HG03045 (cell line): Measurements from ENCODE around the gene SMAD5.

ENCODE experiments used
- ATAC-seq: cut with Tn5 transposase; IDR thresholded peaks from one replicate; pipeline ENCODE4 v1.9.1; 2021; ENCODE audit warnings: mild to moderate bottlenecking, moderate library complexity; ENCODE audit not compliant: unreplicated experiment

The SMAD5 gene

DNA sequence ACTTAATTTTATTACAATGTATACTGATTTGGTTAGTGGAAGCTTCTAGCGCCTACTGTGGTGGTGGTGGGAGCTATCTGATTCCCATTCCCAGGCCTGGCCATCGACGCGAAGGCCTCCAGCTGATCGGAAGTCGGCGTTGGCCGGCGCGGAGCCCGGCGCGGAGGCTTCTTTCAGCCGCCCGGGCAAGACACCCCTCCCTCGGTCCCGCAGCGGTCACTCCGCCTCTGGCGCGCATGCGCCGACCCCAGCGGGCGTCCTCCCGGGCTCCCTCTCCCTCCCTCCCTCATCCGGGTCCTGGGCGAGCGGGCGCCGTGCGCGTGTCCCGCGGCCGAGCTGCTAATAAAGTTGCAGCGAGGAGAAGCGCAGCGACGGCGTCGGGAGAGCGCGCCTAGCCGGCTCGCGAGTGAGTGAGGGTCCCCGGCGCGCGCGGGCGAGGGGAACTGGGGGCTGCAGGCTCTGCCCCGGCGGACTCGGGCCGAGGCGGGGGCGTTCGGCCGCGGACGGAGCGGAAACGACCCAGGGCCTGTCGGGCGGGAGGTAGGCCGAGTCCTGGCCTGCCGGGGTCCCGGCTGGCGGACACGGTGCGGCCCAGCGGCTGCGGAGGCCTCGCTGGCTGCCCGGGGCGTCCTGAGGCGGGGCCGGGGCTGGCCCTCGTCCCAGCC is at the start of gene SMAD5:
TSS of gene SMAD5 (plus strand) at position 289 of the 665 bp plus-strand sequence. CDS start 20,916 bp downstream, outside the sequence.
- ATAC-seq = peak; percentile 95

DNA sequence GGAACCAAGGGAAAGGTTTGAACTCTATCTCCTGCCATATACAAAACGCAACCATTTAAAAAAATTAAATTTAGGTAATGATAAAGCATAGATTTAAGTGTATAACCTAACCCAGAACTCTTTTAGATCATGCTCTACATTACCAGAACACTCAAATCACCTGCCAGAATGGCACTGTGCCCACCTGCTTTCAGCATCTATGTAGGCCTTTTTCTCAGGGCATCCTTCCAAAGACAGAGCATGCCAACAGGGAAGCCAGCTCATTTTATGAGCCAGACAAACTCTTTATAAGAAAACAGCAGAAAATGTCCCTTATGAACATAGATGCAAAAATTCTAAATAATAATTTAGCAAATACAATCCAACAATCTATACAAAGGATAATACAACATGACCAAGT is 47.9 kb upstream of the SMAD5 start:
- no peak for ATAC-seq

DNA sequence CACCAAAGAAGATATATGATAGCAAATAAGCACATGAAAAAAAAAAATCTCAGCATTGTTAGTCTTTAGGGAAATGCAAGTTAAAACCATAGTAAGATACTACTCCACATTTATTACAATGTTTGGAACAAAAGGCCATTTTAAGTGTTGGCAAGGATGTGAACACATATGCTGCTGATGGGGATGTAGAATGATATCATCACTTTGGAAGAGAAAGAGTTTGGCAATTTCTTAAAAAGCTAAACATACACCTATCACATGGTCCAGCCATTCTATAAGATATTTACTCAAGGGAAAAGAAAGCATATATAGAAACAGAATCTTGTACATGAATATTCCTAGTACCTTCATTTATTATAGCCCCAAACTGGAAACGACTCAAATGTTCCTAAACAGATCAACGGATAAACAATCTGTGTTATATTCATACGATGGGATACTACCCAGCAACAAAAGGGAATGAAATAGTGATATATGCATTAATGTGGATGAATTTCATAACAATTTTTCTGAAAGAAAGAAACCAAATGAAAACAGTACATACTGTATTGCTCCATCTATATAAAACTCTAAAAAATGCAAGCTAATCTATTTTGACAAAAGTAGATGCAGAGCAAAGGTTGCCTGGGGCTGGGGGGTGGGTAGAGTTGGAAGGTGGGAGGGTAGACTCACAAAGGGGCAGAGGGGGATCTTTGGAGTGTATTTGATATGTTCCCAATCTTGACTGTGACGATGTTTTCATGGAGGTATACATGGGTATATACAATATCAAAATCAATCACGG is 45.7 kb upstream of the SMAD5 start:
- no peak for ATAC-seq

DNA sequence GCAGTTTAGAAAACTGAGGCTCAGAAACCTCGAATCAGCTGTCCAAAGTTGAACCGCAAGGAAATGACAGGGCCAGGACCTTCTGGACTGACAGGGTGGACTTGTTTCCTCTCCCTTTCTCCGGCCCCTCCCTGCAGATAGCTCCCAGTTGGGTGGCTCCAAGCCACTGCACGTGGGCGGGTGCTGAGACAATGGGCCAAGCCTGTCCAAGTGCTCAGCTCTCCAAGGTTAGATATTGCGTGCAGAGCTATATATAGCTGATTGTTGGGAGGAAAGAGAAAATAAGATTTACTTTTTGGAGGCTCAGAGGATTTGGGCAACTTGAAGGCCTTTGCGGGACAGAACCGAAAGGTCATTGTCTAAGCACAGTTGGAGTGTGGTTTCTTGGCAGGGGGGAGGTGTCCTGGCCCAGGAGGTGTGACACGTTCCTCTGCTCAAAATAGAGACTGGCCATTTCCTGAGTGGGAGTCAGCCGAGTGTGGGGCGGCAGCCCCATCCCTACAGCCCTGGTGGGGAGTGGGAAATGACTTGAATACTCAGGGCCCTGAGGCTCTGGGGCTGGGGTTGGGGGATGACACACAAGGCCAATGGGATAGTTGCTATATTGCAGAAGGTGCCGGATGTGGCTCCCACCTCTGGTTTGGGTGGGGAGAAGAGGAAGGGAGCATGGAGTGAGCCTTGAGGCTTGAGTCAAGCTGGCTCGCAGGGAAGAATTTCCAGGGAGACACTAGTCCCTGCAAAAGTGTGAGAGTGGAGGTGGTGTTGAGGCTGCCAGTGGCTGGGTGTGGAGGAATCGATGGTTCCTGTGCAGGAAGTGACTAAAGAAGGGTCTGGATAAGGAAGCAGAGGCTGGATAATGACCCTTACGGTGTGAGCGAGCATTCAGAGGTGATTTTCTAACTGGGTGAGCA is 44.4 kb upstream of the SMAD5 start:
- ATAC-seq = no peak

DNA sequence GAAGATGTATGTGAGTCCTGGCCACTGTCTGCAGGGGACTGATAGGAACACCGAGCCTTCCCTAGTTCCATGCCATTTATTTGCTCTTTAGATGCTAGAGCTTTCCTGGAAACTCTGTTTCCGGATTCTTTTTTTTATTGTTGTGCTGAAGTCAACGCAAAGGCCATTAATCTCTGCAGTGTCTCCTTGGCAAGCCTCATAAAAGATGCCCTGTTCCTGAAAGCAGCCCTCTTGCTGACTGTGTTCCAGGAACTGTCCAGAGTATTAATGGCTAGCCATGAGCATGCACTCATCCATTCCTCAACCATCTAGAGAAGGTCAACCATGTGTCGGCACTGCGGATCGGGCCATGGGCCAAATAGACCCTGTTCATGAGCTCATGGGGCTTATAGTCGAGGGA is 42.9 kb upstream of the SMAD5 start:
- ATAC-seq = no peak

DNA sequence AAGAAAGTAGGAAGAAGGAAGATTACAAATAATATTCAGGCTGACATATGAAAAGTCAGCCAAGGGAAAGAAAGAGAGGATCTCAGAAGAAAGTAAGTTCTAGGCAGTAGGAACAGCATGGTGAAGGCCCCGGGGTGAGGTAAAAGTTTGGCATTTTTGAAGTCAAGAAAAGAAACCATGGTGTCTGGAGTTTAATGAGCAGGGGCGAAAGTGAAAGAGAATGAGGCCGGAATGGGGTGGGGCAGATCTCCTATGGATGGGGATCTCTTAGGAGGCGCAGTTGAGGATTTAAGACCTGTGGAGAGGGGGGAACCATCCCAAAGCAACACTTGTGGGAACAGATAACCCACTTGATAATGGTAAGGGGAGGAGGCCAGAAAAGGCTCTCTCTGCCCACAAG is 42.3 kb upstream of the SMAD5 start:
- ATAC-seq = no peak

DNA sequence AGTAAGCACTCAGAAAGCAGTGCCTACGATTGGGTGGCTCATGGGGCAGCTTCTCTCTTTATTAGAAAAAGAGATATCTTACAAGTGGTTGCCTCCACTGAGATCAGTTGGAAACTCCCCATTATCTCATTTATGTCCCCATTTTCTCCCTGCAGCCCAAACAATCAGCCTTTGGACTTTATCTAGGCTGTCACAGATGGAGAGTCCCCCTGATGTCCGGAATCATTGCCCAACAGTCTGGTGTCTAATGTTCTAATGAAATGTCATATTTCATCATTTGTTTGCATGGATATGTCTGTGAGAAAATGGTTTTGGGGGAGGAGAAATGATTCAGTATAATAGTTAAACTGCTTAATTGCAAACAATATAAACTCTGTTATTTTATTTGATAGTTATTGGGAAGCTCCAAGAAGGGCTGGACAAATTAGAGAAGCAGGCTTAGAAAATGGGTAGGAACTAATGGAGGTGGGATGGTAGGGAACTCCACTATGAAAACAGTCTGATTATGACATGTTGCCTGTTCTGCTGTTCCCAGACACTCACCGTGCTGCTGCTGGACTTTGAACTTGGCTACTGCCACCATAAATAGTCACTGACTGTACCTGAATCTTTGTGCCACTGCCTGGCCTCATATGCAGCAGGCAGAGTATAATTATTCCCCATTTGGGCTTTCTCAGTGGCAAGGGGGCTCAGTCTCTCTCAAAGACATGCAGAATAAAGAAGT is 38.3 kb upstream of the SMAD5 start:
- ATAC-seq = no peak

DNA sequence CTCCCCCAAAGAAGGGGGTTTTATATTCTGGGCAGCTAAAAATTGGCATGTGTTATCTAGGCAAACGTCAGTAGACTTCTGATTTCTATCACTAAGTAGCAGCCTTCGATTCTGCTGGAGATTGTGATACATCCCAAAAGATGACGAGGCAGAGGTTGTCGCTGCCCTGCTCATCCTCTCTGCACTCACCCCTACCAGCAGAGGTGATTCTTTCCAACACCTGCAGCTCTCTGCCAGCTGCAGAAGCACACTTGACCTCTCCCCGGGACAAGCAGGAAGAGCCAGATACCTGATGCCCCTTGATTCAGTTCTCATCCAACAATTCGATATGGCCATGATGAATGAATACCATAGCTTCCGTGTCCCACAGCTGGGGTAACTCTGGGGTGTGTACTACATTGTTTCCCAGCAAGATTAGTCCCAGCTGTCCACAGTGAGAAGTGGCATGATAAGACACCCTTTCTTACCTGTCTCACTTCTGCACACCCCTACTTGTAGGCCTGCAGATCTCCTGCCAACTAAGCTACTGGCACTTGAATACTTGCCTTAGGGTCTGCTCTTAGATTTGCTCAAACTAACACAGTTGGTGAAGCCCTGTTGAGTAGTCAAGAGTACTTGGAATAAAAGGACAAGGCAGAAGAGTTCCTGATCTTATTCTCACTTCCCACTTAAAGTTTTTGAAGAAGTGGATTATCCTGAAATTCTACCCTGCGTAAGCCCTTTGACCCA is 37.6 kb upstream of the SMAD5 start:
- ATAC-seq = no peak

DNA sequence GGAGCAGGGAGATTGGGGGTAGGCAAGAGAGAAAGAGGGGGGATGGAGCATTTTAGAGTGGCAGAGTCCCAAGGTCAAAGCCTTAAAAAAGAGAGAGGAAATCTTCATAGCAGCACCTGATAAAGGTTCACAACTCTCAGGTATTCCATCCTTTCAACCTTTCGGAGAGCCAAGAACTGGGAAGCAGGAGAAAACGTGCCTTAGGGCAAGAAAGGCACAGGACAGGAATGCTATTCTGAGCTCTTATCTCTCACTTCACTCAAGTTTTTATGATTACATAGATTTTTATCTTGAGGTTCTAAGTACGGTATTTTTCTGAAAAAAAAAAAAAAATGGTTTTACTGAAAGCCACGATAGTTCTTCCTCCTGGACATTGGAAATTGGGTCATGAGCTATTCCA is 34.5 kb upstream of the SMAD5 start:
- ATAC-seq = no peak

DNA sequence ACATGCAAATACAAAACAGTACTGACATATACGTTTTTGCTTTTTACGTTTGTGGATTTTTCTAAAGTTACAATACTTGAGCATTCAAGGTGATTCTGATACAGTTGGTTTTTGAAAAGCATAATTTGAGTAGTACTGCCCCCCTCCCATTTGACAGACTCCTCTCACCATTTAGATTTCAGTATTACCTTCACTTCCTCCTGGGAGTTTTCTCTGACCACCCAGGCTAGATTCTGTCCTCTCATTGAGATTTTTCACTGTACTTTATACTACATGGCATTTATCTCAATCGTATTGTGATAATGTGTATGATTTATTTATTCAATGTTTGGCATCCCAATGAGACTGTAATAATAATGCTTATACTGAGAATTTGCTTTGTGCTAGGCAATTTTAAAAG is 32.8 kb upstream of the SMAD5 start:
- no peak for ATAC-seq

DNA sequence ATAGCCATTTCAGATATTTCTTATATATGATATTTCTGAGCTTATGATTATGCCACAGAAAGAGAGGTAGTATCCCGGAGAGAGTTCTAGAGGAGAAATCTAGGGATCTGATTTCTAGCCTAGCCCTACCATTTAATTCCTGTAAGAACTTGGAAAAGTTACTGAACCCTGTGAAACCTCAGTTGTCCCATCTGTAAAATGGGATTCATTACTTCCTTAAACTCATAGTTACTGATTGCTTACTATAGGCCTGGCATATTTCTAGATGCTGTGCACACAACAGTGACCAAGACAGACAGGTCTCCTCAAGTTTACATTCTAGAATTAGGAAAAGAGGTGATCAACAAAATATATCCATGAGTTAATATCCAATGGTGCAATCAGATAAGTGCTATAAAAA is 30.8 kb upstream of the SMAD5 start:
- ATAC-seq = no peak

DNA sequence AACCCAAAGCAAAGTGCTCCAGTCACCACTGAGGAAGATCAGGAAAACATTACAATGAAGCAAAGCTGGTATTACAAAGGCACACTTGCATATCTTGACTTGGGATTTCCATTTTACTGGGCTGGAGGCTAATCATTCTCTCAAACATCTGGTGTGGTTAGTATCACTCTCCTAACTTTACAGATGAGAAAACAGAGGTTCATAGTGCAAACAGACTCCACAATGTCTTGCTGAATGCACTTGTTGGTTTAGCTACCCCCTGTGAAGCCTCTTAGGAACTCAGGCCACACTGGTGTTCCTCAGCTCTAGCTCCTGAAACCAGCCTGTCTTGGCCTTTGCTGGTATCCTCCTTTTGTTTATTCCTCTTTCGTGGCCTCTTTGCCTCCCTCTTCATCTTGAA is 29.5 kb upstream of the SMAD5 start:
- ATAC-seq = no peak

DNA sequence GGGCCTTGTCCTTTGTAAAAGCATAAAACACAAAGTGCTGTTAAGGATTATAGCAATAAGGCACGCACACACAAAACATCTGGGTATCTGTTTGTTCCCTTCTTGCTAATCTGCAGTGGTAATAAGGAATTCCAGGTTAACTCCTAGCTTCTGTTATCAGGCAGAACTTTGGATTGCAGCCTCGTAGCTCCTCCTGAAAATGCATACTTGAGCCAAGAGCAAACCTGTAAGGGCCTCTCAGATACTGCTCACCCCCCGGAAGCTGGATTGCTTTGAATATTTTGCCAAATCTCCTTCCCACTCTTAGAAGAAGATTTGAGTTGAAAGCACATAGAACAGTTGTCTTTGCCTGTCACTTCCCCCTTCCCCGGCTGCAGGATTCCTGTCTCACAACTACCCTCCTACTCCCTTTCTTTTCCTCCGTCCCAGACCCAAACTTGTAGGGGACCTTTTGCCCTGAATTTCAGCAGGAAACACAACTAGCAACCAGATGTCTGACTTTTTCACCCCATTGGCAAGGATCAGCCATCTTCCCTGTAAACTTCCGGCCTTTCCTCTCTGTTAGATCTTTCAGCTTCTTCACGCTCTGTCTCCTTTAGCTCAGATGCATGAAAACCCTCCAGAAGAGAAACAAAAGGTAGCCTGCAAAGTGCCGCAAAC is 28.2 kb upstream of the SMAD5 start:
- ATAC-seq = no peak

DNA sequence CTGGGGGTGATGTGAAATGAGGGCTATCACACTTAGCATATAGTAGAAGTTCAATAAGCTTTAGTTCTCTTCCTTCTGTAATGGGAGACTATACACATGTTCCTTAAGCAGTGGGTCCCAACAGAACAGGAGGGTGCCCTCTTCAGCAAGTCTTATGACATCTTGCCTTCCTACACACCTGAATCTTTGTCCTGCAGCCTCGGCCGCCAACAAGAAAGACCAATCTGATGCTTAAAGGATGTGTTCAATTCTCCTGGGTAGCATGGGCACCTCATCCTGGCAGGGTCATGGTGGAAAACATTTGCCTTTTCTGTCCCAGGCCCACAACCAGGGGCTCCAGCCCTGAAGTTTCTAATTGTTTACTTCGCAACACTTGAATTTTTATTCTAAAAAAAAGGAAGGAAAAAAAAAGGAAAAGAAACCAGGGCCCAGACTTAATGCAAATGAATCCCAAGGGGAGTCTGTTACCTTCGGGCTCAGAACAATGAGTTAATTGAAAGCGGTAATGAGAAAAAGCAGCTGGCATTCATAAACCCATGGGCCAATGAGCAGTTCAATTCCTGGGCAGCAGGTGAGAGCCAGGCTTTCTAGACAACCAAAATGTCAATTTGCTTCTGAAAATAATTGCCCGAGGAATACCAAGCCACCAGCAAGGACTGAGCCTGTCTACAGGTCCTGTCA is 26.2 kb upstream of the SMAD5 start:
- ATAC-seq = no peak

DNA sequence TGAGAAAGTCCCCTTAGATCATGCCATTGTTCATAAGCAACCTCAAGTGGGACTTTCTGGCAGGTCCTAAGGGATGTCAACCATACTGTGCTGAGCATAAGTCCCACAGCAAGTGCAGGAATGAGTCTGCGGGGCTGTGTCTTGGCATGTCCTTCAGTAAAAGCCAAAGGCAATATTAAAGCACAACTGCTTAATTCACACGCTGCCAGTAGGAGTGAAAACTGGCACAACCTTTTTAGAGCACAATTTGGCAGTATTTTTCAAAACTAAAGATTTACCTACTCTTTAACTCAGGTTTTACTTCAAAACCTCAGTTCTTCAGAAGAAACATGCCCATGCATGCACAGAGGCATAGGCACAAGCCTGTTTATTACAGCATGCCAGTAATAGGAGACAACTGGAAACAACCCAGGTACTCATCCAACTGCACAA is 24.4 kb upstream of the SMAD5 start:
- ATAC-seq = peak; percentile 73

DNA sequence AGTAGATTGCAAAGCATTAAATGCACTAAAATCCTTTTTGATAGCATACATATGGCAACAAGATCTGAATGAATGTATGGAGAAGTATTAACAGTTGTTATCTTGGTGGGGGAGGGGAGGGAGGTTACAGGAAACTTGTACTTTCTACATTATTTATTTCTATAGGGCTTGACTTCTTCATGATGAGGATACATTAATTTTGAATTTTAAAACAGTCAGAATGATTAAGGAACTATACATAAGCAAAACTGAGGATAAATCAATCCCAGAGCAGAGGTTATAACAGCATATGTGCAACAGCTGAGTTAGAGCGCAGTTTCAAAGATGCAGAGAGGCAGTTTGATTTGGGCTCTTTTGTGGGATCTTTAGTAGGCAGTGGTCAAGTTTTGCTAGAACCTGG is 23.9 kb upstream of the SMAD5 start:
- no peak for ATAC-seq

DNA sequence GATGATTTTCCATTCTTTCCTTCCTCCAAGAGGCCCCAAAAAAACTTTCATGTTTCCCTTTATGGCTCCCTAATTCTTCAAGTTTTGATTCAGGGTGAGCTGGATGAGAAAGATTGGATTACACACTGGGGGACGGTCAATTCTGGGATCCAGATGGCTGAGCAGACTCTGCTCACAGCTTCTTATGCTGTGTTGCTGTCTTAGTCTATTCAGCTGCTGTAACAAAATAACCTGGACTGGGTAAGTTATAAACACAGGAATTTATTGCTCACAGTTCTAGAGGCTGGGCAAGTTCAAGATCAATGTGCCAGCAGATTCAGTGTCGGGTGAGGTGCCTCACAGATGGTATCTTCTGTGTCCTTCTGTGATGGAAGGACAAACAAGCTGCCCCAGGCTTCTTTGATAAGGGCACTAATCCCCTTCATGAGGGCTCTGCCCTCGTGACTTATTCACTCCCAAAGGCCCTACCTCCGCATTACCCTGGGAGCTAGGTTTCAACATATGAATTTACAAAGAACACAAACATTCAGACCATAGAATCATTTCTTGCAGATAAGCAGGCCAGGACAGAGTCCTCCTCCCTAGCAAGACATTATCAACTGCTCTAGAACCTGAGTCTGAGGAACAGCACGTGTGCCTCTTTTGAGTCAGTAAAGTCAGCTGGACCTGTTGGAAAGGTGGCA is 23.1 kb upstream of the SMAD5 start:
- ATAC-seq = no peak

DNA sequence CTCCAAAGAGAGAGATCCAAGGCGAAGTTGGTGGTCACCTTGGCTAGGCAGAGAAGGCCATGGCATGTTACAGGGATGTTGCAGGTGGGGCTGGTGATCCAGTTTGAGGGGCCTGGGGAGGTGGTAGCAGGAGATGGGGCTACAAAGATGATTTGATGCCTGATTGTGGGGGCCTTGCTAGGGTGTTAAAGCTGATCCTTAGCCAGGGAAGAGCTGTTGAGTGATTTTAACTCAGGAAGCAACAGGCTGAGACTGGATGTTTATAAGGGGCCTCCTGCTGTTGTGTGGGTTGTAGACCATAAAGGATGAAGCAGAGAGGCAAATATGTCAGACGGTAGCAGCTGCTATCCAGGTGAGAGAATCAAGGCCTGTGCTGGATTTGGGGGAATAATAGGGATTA is 19.0 kb upstream of the SMAD5 start:
- ATAC-seq = no peak
